ENCODE results near the gene ANKRD50.

DNA sequence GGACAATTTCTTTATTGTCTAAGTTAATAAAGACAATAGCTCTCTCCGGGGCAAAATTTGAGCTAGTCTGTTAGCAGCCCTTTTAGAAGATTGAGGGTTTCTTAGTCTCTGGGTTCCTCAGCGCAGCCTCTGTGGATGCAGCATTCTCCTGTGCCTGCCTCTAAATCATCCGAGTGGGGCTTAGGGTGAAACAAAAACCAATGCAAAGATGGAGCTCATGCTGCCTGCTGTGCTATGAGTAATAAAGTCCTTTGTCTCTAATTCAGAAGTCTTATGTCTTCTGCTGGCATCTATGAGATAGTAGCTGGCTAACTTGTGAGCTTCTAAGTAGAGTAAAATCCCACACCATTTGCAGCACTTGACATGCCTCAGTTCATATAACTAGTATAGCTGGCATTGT is 67.9 kb downstream of the ANKRD50 start:
- TF ChIP-seq CTCF (IDR thresholded peaks at IDR 0.05; ENCODE audit: borderline replicate concordance, extremely low read depth, low read length, poor library complexity, severe bottlenecking), result no peak
- no peak for TF ChIP-seq EZH2 (IDR thresholded peaks at IDR 0.05; ENCODE audit: borderline replicate concordance, low read depth, low read length, severe bottlenecking)
